ENCODE results near the gene ACMSD. TPM values are rescaled to one million over a fixed set of nuclear protein-coding genes. Genes with fewer than 3 reads are reported as not detected.

ACMSD gene
- total RNA-seq, 4 donors from 2014 or later: not detected

DNA sequence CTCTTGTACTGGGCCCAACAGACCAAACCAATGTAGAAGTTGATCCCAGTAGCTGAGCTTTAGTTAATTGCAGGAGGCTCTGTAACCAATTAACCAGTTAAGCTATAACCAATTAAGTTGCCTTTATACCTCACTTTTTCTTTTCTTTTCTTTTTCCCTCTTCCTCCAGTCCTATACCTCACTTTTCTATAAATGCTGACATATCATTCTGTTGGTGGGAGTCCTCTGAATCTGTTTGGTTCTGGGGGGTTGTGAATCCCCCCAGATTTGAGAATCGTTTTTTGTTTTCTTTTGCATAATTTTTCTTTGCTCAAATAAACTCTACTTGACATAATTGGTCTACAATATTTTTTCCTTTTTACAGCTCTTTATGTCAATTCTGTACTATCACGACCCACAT, 38.1 kb upstream of the ACMSD start:
- TF ChIP-seq, protein P1, sequence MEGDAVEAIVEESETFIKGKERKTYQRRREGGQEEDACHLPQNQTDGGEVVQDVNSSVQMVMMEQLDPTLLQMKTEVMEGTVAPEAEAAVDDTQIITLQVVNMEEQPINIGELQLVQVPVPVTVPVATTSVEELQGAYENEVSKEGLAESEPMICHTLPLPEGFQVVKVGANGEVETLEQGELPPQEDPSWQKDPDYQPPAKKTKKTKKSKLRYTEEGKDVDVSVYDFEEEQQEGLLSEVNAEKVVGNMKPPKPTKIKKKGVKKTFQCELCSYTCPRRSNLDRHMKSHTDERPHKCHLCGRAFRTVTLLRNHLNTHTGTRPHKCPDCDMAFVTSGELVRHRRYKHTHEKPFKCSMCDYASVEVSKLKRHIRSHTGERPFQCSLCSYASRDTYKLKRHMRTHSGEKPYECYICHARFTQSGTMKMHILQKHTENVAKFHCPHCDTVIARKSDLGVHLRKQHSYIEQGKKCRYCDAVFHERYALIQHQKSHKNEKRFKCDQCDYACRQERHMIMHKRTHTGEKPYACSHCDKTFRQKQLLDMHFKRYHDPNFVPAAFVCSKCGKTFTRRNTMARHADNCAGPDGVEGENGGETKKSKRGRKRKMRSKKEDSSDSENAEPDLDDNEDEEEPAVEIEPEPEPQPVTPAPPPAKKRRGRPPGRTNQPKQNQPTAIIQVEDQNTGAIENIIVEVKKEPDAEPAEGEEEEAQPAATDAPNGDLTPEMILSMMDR (IDR thresholded peaks at IDR 0.05; ENCODE audit: low read depth): no peak

DNA sequence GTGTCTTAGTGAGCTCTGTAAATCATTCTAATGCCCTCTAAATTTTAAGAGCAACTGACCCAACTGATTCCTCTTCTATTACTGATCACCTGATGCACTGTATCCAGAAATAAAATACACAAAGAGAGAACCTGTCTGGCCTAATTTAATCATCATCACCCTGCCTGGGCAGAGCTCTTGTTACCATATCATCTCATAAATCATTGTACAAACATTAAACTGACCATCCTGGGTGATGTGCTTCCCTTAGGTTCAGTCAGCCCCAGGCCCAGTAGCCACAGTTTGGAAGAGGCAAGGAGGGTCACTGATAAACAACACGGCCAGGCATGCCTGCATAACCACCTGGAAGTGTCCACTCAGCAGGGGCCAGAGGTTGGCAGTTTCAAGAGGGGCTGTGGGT, 22.7 kb upstream of the ACMSD start:
- TF ChIP-seq, protein P1 (IDR thresholded peaks at IDR 0.05; ENCODE audit: low read depth): no peak

DNA sequence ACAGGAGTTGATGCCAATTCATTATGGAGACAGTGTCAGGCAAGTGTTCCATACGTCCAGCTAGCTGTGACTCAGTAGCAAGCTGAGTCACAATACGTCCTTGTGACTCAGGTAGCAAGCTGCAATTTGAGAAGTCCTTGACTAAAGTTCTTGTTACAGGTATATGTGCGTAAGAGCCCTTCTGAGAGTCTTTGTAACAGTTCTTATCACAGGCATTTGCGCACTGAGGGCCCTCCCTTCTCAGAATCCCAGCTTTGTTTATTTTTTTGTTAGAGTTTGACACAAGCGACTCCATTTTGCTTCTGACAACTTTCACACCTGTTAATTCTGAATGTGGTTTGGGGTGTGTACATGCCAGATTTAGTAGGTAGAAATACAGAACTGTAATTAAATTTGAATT, 20.1 kb upstream of the ACMSD start:
- TF ChIP-seq, protein P1 (IDR thresholded peaks at IDR 0.05; ENCODE audit: low read depth): no peak

DNA sequence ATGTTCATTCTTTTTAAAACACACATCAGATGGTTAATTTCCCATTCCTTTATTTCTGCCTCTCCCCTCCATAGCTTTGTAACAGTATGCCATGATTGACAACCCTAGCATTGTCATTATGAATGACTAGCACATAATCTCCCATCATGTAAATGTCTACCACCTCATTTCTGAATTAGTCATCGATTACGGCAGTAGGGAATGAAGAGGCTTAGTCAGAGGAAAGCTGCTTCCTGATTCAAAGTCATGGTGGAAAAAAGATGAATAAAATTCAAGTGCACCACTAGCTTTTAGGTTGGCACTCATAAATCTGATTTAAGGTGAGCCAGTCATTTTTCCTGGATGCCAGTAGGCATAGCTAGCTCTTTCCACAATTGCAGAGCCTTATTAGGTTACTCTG, 19.1 kb upstream of the ACMSD start:
- TF ChIP-seq, protein P1 (IDR thresholded peaks at IDR 0.05; ENCODE audit: low read depth): no peak

DNA sequence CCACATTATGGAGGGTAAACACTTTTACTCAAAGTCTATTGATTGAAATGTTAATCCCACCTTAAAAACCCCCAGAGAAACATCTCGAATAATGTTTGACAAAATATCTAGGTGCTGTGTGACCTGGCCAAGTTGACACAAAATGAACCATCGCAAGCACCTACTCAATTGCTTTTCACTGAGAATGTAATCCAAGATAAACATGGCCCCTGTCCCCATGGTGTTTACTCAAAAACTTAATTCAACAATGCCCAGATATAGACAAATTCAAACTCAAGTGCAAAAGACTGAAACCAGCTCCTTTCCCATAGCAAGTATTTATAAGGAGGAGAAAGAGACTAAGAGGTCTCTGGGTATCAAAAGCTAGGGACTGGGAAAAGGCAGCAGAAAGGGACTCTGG, 15.0 kb upstream of the ACMSD start:
- TF ChIP-seq, protein P1 (IDR thresholded peaks at IDR 0.05; ENCODE audit: low read depth): no peak

DNA sequence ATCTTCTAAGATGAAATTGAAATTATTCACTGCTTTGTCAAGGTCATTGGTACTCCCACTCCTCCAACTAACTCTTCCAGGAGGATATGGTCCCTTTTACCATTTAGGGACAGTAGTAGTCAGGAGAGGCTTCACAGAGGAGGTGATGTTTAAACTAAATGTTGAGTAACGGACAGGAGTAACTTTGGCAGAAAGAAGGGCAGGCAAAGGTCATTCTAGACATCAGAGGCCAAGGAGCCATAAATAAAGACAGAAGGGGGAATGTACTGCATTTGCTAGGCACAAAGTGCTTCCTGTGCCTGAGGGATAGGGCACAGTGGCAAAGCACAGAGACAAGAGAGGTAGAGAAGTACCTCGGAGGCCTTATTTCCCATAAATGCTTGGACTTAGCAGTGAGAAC, 14.6 kb upstream of the ACMSD start:
- TF ChIP-seq, protein P1 (IDR thresholded peaks at IDR 0.05; ENCODE audit: low read depth): no peak

DNA sequence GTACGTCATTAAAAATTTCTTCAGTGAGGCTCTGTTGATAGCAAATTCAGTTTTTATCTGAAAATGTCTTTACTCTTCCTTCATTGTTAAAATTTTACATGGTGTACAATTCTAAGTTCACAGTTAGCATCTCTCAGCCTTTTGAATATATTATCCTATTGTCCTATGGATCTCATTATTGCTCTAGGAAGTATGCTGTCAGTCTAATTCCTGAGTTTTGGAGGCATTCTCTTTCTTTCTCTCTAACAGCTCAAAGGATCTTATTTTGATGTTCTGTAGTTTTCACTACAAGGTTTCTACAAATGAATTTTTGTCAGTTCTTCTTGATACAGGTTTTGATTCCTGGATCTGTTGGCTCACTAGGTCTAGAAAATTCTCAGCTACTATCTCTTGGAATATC, 2.9 kb upstream of the ACMSD start:
- TF ChIP-seq, protein P1 (IDR thresholded peaks at IDR 0.05; ENCODE audit: low read depth): no peak

All from subcutaneous adipose tissue (tissue), 4 donors.